Measurements from ENCODE around the gene WDR46.

DNA sequence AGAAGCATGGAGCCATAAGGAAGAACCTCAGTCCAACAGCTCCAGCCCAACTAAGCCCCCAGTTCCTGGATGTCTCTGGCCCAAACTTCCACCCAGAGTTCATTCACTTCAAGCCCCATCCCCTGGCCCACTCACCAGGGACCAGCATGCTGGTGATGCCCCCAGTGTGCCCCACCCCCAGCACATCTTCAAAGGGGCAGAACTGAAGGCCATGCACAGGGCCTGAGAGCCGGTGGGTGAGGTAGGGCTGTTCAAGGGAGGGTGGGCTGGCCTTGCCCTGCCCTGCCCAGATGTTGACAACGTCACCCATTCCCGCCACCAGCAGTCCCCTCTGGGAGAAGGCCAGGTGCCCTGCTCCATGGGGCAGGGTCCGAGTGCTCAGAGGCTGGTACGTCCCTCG is 8.5 kb downstream of the WDR46 start:
- TF ChIP-seq, protein P1, sequence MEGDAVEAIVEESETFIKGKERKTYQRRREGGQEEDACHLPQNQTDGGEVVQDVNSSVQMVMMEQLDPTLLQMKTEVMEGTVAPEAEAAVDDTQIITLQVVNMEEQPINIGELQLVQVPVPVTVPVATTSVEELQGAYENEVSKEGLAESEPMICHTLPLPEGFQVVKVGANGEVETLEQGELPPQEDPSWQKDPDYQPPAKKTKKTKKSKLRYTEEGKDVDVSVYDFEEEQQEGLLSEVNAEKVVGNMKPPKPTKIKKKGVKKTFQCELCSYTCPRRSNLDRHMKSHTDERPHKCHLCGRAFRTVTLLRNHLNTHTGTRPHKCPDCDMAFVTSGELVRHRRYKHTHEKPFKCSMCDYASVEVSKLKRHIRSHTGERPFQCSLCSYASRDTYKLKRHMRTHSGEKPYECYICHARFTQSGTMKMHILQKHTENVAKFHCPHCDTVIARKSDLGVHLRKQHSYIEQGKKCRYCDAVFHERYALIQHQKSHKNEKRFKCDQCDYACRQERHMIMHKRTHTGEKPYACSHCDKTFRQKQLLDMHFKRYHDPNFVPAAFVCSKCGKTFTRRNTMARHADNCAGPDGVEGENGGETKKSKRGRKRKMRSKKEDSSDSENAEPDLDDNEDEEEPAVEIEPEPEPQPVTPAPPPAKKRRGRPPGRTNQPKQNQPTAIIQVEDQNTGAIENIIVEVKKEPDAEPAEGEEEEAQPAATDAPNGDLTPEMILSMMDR (IDR thresholded peaks at IDR 0.05) = no peak
- no peak for TF ChIP-seq POLR2A (IDR thresholded peaks at IDR 0.05)
- no peak for TF ChIP-seq POLR2AphosphoS5 (IDR thresholded peaks at IDR 0.05; ENCODE audit: insufficient read depth in 1 of 2, low read depth in 1 of 2)
